Activated CD4-positive, CD25-positive, alpha-beta regulatory T cell (primary cell): ENCODE measurements around the gene GRIN2A.

Experiments used
- DNase-seq, 4 experiments: peaks; one replicate each; lab custom pipeline; 2025; lab: John Stamatoyannopoulos, UW

The GRIN2A gene

GRCh38 chr16:10181196-10182162 lies 749 bp downstream of the GRIN2A start:
- peak in 1 of 4 experiments; percentile 2 for DNase-seq

- peak in 1 of 4 experiments; percentile 5 for DNase-seq
Observed at GRCh38 chr16:10180771-10181163, 1.5 kb downstream of the GRIN2A start.

- no peak for DNase-seq
Observed at GRCh38 chr16:10180042-10180770, 2.0 kb downstream of the GRIN2A start.

GRCh38 chr16:10178526-10178925 lies 3.7 kb downstream of the GRIN2A start:
- DNase-seq, result no peak

- DNase-seq, result no peak
Observed at GRCh38 chr16:10178080-10178479, 4.1 kb downstream of the GRIN2A start.

- DNase-seq, result no peak
Observed at GRCh38 chr16:10172848-10173655, 9.2 kb downstream of the GRIN2A start.

GRCh38 chr16:10171221-10171620 lies 11.0 kb downstream of the GRIN2A start:
- no peak for DNase-seq

GRCh38 chr16:10169904-10170410 lies 12.3 kb downstream of the GRIN2A start:
- DNase-seq, result no peak

- DNase-seq, result no peak
Observed at GRCh38 chr16:10169031-10169430, 13.2 kb downstream of the GRIN2A start.

- DNase-seq, result no peak
Observed at GRCh38 chr16:10168258-10168657, 14.0 kb downstream of the GRIN2A start.

- no peak for DNase-seq
Observed at GRCh38 chr16:10165643-10166042, 16.6 kb downstream of the GRIN2A start.

GRCh38 chr16:10162981-10163380 lies 19.2 kb downstream of the GRIN2A start:
- DNase-seq, result no peak

GRCh38 chr16:10156099-10156498 lies 26.1 kb downstream of the GRIN2A start:
- DNase-seq, result no peak

- no peak for DNase-seq
Observed at GRCh38 chr16:10154389-10154788, 27.8 kb downstream of the GRIN2A start.

GRCh38 chr16:10153985-10154384 lies 28.2 kb downstream of the GRIN2A start:
- no peak for DNase-seq

GRCh38 chr16:10151718-10152117 lies 30.5 kb downstream of the GRIN2A start:
- DNase-seq, result no peak

GRCh38 chr16:10150906-10151305 lies 31.3 kb downstream of the GRIN2A start:
- no peak for DNase-seq

GRCh38 chr16:10145542-10146035 lies 36.6 kb downstream of the GRIN2A start:
- DNase-seq, result no peak

GRCh38 chr16:10141671-10142070 lies 40.6 kb downstream of the GRIN2A start:
- no peak for DNase-seq

GRCh38 chr16:10138881-10139280 lies 43.3 kb downstream of the GRIN2A start:
- no peak for DNase-seq

- no peak for DNase-seq
Observed at GRCh38 chr16:10137341-10137740, 44.9 kb downstream of the GRIN2A start.

- no peak for DNase-seq
Observed at GRCh38 chr16:10136916-10137315, 45.3 kb downstream of the GRIN2A start.
